ENCODE results near the gene VAV1.

- TF ChIP-seq POLR2AphosphoS5 (IDR thresholded peaks at IDR 0.05; ENCODE audit: low read depth) = no peak
- TF ChIP-seq CTCF (conservative IDR thresholded peaks at IDR 0.05; ENCODE audit: low read depth in 2 of 2) = no peak
- no peak for TF ChIP-seq ZNF331 (CRISPR knock-in tag; IDR thresholded peaks at IDR 0.05; ENCODE audit: low read depth)
- TF ChIP-seq REST (IDR thresholded peaks at IDR 0.05; ENCODE audit: unreplicated experiment) = no peak
- TF ChIP-seq NANOG (IDR thresholded peaks at IDR 0.05; ENCODE audit: borderline replicate concordance) = no peak
- TF ChIP-seq CREB1 (CRISPR knock-in tag; IDR thresholded peaks at IDR 0.05; ENCODE audit: low read depth) = no peak
- no peak for TF ChIP-seq EZH2 (IDR thresholded peaks at IDR 0.05; ENCODE audit: low read depth, unreplicated experiment)
- no peak for TF ChIP-seq JUNB (IDR thresholded peaks at IDR 0.05; ENCODE audit: unreplicated experiment)
- TF ChIP-seq EZH2phosphoT487 (IDR thresholded peaks at IDR 0.05; ENCODE audit: unreplicated experiment) = no peak
- TF ChIP-seq ETS1 (IDR thresholded peaks at IDR 0.05) = no peak
- no peak for TF ChIP-seq ZNF462 (CRISPR knock-in tag; IDR thresholded peaks at IDR 0.05)
- TF ChIP-seq STAT1 (IDR thresholded peaks at IDR 0.05; ENCODE audit: unreplicated experiment) = no peak
- TF ChIP-seq ZNF114 (CRISPR knock-in tag; IDR thresholded peaks at IDR 0.05) = no peak
Measured at GRCh38 chr19:6835501-6835900, 63.0 kb downstream of the VAV1 start.

Data from GM23338 (cell line).